RPMI8226 (cell line): ENCODE data around the gene ELFN2.
A peak's percentile ranks its signal among the peaks of the same experiment; 100 is the strongest.

Experiments
- DNase-seq: peaks from one replicate; pipeline ENCODE4 v3.0.0-alpha.2; 2015

Gene ELFN2

DNA sequence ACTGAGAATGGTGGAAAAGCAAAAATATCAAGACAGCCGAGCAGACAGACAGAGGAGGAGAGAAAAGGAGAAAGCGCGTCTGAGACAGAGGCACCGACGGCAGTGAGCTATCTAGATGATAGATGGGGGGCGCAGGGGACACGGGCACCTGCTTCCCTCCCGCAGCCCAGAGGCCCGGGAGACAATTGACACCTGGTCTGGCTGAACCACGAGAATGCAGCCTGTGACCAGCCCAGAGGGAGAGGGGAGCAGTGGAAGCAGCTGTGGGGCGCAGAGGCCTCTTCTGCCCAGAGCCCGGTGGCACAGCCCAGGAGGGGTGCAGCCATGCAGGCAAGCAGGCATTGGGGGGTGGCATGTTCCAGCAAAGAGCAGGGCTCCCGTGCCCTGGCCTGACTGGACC, 48.2 kb downstream of the ELFN2 start:
- peak; percentile 92 for DNase-seq

DNA sequence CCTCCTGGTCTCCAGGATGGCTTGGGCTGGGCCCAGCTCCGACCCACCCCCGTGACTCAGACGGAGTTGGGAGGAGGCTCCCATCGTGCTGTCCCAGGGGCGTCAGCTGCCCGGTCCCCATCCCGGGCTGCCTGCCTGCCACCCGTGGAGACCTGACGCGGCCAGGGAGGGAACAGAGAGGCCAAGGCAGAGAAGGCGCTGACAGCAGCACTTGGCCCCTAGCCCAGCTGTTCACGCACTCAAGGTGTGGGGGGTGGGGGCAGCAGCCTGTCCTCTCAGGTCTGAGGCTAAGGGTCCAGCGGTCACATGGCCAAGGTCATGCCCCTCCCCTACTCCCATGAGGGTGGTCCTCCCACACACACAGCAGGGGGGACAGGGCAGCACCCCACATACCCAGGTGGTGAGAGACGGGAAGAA, 48.6 kb downstream of the ELFN2 start:
- peak; percentile 94 for DNase-seq

DNA sequence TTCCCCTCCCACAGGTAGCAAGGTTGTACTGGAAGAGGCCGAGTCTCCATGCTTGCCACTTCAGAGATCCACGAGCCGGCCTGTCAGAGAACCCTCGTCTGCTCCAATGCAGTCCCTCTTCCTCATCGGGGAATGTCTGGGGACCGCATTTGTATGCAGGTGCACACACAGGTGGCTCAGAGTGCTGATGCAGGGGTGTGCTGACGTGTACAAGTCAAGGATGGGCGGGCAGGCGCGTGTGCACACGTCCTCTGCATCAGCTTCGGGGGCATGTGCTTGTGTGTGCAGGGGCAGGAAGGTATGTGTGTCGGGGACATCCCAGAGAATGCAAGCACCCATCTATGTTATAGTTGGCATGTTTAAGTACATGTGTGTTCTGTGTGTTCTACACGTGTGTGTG, 49.4 kb downstream of the ELFN2 start:
- peak; percentile 98 for DNase-seq

DNA sequence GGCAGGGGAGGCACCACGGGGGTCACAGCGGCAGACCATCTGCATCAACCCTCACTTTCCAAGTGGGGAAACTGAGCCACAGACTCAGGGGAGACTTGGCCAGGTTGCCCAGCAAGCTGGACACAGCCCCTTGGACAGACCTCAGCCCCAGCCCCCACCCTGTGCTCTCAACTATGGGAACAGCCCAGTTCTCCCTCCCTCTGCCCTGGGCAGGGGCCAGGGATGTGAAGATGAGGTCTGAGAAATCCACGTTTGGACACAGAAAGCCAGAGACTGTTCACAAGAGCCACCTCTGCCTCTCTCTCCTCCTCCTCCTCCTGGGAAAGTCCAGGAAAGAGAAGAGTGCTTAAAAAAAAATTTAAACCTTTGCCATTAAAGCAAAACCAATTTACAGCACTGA, 50.1 kb downstream of the ELFN2 start:
- no peak for DNase-seq

DNA sequence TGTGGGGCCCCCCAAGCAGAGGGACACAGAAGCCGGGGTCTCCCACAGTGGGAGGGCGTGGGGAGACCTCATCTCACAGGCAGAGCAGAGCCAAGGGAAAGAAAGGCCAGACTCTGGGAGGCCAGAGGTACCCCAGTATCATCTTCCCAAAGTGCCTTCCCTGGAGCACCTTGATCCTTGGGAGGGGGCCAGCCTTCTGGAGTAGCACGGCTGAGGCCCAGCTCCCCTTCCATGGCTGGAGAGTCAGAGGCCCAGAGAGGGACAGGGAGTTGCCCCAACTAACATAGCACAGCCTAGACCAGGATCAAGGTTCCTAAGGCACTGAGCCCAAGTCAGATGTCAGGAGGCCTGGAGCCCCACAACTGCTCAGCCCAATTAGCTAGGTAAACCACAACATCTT, 50.6 kb downstream of the ELFN2 start:
- no peak for DNase-seq

DNA sequence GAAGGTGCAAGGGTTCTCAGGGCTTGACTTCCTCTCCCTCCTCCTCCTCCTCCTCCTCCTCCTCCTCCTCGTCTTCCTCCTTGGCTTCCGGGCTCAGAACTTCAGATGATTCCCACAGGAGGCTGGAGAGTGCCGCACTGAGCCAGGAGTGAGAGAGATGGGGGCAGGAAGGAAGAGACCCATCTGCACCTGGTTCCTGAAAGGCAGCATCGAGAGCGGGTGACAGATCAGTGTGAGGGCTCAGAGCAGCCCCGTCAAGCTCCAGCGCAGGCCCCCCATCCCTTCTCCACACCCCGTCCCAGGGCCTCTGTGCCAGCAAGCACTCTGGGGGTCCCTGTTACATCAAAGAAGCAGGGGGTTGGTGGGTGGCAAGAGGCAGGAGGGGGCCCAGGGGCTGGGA, 51.5 kb downstream of the ELFN2 start:
- DNase-seq: no peak

DNA sequence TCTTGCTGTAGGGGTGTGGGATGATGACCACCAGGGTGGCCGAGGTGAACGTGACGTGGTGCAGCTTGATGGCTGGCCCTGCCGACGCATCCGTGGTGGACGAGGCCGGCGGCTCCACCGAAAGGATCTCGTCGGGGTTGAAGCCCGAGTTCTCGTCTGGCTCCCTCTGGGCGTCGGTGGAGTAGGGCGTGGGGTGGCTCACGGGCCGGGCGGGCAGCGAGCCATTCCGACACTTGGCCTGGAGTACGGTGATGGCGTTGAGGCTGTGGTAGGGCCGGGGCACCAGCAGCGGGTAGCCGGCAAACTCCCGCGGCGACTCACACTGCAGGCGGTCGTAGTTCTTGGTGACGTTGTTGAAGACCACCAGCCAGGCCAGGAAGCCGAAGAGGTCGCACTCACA, 52.7 kb downstream of the ELFN2 start:
- no peak for DNase-seq

DNA sequence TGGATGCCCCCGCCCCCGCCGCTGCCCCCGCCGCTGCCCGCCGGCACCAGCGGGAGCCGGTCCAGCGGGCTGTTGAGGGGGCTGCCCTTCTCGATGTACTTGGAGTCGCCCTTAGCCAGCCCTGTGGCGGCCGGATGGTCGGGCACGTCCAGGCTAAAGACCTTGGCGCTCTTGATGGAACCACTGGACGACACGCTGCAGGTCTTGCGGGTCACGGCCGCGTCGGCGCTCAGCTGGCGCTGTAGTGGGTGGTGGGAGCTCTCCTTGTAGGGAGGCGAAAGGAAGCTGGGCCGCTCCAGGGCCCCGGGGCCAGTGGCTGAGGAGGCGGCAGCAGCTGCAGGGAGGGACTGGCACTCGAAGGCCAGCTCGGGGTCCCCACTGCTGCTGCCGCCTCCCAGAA, 53.8 kb downstream of the ELFN2 start:
- no peak for DNase-seq

DNA sequence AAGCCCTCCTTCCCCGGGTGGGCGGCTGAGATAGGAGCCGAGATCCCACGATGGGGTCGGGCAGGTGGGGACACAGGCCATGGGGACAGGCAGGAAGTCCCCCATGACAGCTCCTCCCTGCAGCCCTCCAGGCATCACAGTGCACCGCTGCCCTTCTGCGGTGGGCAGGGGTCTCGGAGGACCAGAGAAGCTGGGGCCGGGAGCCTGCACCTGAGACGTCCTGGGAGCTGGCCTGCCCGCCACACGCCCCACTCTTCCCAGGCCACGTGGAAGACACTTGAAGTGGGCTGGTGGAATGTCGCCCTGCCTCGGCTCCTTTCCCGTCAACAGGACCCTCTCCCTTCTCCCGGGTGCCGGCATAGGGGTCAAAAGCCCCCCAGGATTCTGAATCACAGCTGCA, 55.4 kb downstream of the ELFN2 start:
- no peak for DNase-seq

DNA sequence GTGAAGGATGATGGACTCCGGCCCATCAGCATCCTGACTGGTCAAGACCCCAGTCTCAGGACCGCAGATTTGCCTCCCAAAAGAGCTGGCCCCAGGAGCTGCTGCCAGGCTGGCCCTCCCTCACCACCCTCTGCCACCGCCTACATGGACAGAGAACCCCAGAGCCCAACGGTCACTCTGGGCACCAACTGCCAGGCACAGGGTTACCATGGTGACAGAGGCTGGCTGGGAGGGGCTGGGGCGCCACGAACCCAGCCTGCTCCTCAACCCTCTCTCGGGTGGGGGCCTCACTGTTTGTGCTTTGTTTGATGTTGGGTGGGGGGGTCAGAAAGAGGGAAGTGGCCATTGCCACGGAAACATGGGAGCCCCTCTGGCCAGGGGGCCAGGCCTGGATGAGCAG, 55.8 kb downstream of the ELFN2 start:
- DNase-seq: peak; percentile 55

DNA sequence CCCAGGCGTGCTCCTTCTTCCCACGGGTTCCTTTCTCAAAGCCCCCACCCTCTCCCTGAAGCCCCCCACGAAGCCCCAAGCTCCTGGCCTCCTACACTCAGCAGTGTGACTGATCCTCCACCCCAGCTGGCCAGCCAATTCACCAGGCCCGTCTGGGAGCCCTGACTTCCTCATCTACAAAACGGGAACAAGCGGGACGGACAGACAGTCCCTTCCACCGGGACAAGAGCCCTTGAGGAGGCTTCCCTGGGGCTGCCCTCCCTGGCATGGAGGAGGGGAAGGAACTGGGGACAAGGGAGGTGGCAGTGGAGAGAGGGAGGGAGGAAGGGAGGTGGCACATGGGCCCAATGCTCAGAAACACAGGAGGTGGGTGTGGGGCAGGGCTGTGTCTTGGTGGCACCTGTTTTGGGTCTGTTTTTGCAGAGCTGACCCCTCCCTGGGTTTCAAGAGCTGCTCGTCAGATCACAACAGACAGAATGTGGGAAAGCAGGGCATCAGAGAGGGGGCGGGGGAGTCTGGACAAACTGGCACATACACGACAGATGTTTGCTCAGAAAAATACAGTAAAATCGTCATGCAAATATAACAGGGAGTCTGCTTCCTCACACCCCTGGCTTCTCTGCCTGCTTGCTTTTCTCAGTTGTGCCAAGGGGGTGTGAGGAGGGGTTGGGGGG, 56.8 kb downstream of the ELFN2 start:
- peak; percentile 96 for DNase-seq

DNA sequence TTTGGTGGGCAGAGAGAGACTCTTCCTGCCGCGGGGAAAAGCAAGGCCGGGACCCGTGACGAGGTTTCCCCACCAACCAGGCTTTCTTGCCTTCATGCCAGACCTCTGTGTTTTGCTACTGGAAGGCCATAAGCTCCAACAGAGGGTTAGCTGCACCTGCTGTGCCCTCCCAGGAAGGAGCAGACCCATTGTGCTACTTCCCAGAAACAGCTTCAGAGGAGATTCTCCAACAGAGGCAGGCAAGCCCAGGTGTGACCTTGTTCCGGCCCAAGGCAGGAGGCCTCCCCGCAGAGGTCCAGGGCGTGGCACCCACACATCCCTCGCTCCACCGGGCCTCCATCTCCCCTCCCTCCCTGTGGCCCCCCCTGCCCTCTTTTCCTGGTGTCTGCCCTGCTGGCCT, 57.8 kb downstream of the ELFN2 start:
- DNase-seq: peak; percentile 79

DNA sequence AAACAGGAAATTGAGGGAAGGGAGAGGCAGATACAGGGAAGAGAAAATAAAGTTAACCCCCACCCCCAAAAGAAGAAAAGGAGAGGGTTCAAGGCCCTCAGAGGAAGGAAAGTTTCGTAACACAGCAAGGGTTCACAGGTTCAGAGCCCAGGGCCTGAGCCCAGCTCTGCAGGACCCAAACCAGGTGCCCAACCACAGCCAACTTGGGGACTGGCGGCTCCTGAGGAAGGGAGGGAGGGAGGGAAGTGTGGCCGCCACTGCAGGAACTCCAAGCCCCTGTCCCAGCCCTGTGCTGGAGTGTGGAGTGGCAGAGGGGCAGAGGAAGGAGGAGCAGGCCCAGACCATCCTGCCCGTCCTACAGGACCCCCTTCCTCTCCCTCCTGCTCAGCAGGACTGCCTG, 59.2 kb downstream of the ELFN2 start:
- DNase-seq: no peak

DNA sequence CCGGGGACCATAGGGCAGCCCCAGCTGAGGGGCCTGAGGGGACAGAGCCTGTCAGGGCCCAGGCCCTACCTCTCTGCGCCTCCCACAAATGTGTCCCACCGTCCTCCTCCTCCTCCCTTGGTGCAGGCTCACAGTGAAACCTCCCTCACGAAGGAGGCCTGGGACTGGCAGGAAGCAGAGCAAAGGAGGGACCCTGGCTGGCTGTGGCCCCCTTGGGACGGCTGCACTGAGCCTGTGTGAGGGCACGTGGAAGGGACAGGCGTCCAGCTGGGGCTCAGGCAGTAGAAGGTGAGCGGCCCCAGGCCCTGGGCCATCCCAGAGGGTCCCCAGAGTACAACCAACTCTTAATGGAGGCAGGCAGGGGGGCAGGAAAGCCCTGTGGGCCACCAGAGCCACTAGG, 60.7 kb downstream of the ELFN2 start:
- no peak for DNase-seq

DNA sequence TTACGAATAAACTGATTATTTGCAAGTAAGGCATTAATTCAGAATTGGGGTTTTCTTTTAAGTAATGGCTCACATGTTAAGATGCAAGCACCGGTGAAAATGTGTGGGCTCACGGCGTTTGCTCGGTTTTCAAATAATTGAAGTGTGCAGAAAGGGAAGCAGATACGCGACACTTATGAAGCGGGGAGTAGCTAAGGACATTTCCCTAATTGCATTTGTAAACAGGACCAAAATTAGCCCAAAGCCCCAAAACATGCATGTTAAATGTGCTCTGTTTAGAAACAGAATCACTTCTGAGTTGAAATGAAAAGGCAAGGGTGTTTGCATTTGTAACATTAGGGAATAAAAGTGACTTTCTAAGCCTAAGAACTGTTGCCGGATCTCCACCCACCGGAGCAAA, 61.3 kb downstream of the ELFN2 start:
- DNase-seq: no peak

DNA sequence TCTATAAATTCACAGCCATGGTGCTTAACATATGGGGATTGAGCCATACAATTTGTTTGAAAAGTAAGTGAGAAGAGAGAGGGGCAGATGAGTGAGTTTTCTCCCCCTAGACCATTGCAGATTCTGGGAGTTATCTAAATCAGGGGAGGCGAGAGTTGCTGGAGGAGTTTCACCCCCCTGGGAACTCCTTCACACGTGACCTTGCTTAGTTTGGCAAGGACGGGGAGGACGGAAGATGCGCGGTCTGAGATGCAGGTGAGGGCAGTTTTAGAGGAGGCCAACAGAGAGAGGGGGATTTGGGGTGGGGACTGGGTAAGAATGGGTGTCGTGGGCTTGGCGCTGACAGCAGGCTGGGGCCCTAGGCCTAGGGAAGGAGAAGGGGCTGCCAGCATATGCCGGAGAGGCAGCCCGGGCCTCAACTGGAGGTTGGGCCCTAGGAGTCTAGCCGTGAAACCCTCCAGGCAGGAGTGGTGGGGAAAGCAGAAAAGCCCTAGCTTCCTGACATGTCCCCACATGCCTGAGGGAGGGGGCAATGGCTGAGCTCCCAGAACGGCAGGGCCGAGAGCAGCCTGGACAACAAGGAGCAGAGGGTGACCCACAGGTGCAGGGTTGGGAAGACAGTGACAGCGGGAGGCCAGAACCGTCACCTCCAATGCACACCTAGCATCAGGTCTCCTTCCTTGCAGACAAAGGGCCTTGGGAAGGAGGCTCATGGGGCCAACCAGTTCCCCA, 63.9 kb downstream of the ELFN2 start:
- DNase-seq: no peak

DNA sequence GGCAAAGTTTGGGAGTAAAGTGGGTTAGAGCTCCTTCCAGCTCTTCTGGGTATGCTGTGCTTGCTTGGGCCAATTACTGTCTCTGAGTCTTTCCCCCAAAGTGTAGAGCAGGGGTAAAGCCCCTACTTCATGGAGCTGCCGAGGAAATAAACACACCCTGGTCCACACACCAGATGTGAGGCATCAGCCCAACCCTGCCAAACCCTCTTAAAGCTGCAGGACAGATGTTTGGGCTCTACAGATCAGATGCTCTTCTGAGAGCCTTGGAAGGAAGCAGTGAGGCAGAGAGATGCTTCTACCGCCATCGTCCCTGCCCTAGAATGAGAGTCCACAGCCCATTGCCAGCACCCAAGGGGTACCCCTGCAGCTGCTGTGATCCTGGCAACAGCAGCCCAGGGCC, 64.7 kb downstream of the ELFN2 start:
- DNase-seq: no peak

DNA sequence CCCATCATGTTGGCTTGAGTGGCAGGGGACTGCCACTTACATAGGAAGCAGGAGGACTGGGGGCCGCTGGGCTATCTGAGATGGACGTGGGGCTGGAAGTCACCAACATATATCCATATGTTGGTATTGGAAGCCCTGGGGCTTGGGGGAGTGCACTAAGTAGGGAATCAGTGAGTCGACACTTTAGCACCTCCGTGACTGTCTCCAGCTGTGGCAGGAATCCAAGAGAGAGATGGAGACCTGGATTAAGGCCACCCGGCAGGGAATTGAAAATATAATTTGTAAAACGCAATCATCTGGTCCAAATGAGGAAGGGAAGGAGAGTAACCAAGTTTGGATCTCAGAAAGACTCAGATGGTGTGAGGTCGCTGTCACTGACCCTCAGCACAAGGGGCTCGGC, 68.4 kb downstream of the ELFN2 start:
- DNase-seq: no peak

DNA sequence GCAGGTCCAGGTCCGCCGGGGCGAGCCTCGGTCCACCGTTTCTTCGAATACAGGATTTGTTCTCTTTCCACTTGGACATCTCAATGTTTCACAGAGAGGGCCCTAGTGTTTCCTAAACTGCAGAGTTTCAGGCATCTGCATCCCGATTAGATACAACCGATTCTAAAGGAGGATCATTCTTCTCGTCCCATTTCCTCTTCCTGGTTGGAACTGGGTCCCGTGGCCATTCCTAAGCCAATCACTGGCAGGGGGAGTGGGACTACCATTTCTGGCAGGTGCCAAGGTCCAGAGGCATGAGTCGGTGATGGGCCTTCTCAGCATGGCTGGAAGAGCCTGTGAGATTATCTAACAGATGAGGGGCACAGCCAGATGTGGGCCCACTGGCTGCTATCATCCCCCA, 68.9 kb downstream of the ELFN2 start:
- DNase-seq: no peak

DNA sequence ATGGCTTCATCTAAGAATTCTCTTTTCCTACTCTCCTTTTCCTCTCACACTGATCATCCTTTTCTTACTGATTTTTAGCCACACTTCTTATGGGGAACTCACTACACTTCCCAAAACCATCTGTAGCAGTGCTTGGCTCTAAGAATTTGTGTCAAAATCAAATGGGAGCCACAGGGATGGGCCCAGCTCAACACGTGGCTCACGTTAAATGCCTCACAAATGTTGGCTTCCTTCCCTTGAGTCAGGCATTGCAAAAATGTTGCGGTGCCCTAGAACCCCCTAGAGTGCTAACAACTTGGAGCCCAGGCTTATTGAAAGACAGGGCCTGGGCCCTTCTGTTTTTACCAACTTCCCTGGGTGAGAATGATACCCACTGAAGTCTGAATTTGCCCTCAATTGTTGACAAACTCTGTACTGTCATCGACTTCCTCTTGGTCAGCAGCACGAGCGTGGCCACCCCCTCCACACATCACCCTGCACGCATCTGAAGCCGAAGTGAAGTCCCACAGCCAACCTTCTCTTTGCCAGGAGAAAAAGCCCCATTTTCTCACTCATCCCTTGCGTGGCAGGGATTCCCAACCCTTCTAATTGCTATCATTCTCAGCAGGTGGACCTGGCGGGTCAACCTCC, 69.7 kb downstream of the ELFN2 start:
- no peak for DNase-seq

DNA sequence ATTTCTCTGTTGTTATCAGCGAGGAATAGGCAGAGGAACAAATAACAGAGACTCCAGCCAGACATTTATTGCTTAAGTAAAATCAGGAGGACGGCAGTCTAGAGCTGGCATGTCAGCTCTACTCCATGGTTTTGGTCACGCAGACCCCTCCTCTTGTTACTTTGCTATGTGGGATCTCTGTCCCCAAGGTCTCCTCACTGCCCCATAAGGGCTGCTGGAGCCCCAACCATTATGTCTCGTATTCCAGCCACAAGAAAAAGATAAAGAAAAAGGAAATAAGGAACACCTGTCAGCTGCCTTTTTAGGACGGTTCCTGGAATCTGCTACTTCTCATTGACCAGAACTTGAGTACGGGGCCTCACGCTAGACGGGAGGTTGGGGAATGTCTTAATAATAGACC, 70.4 kb downstream of the ELFN2 start:
- DNase-seq: no peak

DNA sequence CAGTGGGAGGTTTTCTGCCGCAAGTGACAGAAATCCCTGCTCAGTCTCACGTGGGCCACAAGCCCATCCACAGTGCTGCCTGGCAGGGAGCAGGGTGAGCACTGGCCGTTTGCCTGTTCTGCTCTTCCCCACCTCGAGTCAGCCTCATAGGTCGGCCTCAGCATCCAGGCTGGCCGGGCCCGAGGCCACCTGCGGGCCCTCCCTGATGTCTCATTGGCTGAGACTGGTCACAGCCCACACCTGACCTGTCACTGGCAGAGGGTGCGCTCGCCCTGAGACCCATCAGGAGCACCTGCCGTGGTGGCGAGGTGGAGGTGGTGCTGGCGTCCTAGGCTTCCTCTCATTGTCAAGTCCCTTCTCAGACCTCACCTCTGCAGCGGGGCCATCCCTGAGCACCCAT, 72.1 kb downstream of the ELFN2 start:
- DNase-seq: no peak

DNA sequence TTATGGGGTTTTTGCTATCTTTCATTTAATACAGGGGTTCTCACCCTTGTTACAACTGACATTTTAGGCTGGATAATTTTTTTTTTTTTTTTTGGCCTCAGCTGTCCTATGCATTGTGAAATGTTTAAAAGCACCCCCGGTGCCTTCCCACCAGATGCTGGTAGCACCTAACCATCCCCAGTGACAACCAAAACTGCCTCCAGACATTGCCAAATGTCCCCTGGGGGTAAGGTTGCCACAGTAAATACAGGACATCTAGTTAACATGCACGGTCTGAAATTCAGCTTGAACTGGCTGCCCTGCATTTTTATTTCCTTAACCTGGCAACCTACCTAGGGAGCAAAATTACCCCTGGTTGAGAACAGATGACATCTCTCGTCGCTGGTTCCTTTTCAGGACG, 72.6 kb downstream of the ELFN2 start:
- no peak for DNase-seq

DNA sequence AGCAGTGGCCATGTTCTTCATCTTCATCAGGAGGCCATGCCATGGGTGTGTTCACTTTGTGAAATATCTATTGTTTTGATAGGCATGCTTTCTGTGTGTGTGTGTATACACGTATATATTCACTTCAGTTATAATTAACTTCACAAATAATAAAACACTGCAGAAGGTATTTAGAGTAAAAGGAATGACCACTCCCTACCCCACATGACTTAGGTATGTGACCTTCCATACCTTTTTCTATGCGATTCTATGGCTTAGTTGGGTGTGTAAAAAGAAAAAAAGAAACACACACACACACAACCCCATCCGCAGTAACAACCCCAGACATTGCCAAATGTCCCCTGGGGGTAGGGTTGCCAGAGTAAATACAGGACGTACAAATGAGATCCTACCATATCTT, 73.0 kb downstream of the ELFN2 start:
- no peak for DNase-seq

DNA sequence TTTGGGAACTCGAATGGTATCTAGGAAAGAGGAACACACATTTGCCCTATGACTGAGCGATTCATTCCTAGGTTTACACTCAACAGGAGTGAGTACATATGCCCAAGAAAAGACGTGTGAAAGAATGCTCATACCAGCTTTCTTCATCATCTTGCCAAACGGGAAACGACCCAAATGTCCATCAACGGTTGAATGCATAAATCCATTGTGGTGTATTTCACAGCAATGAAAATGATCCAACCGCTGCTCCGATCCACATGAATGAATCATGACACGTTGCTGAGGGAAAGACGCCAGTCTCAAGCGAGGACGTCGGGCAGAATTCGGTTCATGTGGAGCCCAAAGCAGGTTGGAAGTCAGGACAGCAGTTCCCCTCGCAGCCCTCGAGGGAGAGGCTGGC, 73.4 kb downstream of the ELFN2 start:
- DNase-seq: no peak
